ENCODE results near the gene RHOH. TPM values are rescaled to one million over a fixed set of nuclear protein-coding genes. Genes with fewer than 3 reads are reported as not detected.
"Not testable (repeated sequence)": the region's sequence is repeated elsewhere in the genome, so short reads cannot be mapped to it uniquely, and the experiment has no call there.

RHOH gene
- total RNA-seq, 1 donor from 2014 or later: 1.0 TPM

- Histone ChIP-seq H3K9me3 (ENCODE audit: control insufficient read depth in 3 of 3, low read length in 3 of 3) (no peaks in the 10 kb centered on the region), H3K27me3 (ENCODE audit: control insufficient read depth in 3 of 3, insufficient read depth in 3 of 3, low read length in 3 of 3) (peaks cover 0 to 5% (median 0%) of the 10 kb centered on the region in 3 donors)
These were observed 91.7 kb downstream of the RHOH start for GRCh38 chr4:40288566-40288965.

GRCh38 chr4:40289366-40290188 lies 92.7 kb downstream of the RHOH start:
- H3K9ac ChIP-seq (ENCODE audit: low read depth in 1 of 3, low read length in 3 of 3): no peak overlapping the region
- no peaks in the 10 kb centered on the region for H3K4me1 ChIP-seq (ENCODE audit: control insufficient read depth in 3 of 3, insufficient read depth in 3 of 3, low read length in 3 of 3)
- no peaks in the 10 kb centered on the region for H3K36me3 ChIP-seq (ENCODE audit: control insufficient read depth in 3 of 3, insufficient read depth in 3 of 3, low read length in 3 of 3)
- no peak overlapping the region for H3K4me3 ChIP-seq (ENCODE audit: low read length in 3 of 3)
- peaks cover 0 to 5% (median 0%) of the 10 kb centered on the region in 3 donors for H3K27me3 ChIP-seq (ENCODE audit: control insufficient read depth in 3 of 3, insufficient read depth in 3 of 3, low read length in 3 of 3)
- H3K27ac ChIP-seq (ENCODE audit: low read depth, low read length): no peak overlapping the region
- H3K9me3 ChIP-seq (ENCODE audit: control insufficient read depth in 3 of 3, low read length in 3 of 3): no peaks in the 10 kb centered on the region

More at GRCh38 chr4:40288566-40288965, 91.7 kb downstream of the RHOH start:
- Histone ChIP-seq H3K4me1 (ENCODE audit: control insufficient read depth in 3 of 3, insufficient read depth in 3 of 3, low read length in 3 of 3) (no peaks in the 10 kb centered on the region), H3K4me3 (ENCODE audit: low read length in 3 of 3) (no peak overlapping the region), H3K36me3 (ENCODE audit: control insufficient read depth in 3 of 3, insufficient read depth in 3 of 3, low read length in 3 of 3) (no peaks in the 10 kb centered on the region), H3K27ac (ENCODE audit: low read depth, low read length) (no peak overlapping the region), H3K9ac (ENCODE audit: low read depth in 1 of 3, low read length in 3 of 3) (no peak overlapping the region)

- not testable (repeated sequence) for H3K9me3 ChIP-seq (ENCODE audit: control insufficient read depth in 3 of 3, low read length in 3 of 3); H3K4me1 ChIP-seq (ENCODE audit: control insufficient read depth in 3 of 3, insufficient read depth in 3 of 3, low read length in 3 of 3); H3K27me3 ChIP-seq (ENCODE audit: control insufficient read depth in 3 of 3, insufficient read depth in 3 of 3, low read length in 3 of 3); H3K27ac ChIP-seq (ENCODE audit: low read depth, low read length); H3K36me3 ChIP-seq (ENCODE audit: control insufficient read depth in 3 of 3, insufficient read depth in 3 of 3, low read length in 3 of 3); H3K9ac ChIP-seq (ENCODE audit: low read depth in 1 of 3, low read length in 3 of 3); H3K4me3 ChIP-seq (ENCODE audit: low read length in 3 of 3)
These were observed 93.9 kb downstream of the RHOH start for GRCh38 chr4:40290611-40291186.

- H3K27me3 ChIP-seq (ENCODE audit: control insufficient read depth in 3 of 3, insufficient read depth in 3 of 3, low read length in 3 of 3): peaks cover 0 to 5% (median 0%) of the 10 kb centered on the region in 3 donors
- H3K4me3 ChIP-seq (ENCODE audit: low read length in 3 of 3): no peak overlapping the region
- H3K4me1 ChIP-seq (ENCODE audit: control insufficient read depth in 3 of 3, insufficient read depth in 3 of 3, low read length in 3 of 3): no peaks in the 10 kb centered on the region
These were observed 95.5 kb downstream of the RHOH start for GRCh38 chr4:40292313-40292759.

GRCh38 chr4:40294339-40294738 lies 97.5 kb downstream of the RHOH start:
- Histone ChIP-seq H3K4me3 (ENCODE audit: low read length in 3 of 3) (no peak overlapping the region), H3K9me3 (ENCODE audit: control insufficient read depth in 3 of 3, low read length in 3 of 3) (peaks cover 0 to 4% (median 0%) of the 10 kb centered on the region in 3 donors), H3K4me1 (ENCODE audit: control insufficient read depth in 3 of 3, insufficient read depth in 3 of 3, low read length in 3 of 3) (no peaks in the 10 kb centered on the region), H3K36me3 (ENCODE audit: control insufficient read depth in 3 of 3, insufficient read depth in 3 of 3, low read length in 3 of 3) (no peaks in the 10 kb centered on the region), H3K9ac (ENCODE audit: low read depth in 1 of 3, low read length in 3 of 3) (no peak overlapping the region), H3K27ac (ENCODE audit: low read depth, low read length) (no peak overlapping the region), H3K27me3 (ENCODE audit: control insufficient read depth in 3 of 3, insufficient read depth in 3 of 3, low read length in 3 of 3) (peaks cover 0 to 5% (median 0%) of the 10 kb centered on the region in 3 donors)

More at GRCh38 chr4:40292313-40292759, 95.5 kb downstream of the RHOH start:
- Histone ChIP-seq H3K27ac (ENCODE audit: low read depth, low read length) (no peak overlapping the region), H3K9ac (ENCODE audit: low read depth in 1 of 3, low read length in 3 of 3) (no peak overlapping the region), H3K9me3 (ENCODE audit: control insufficient read depth in 3 of 3, low read length in 3 of 3) (peaks cover 0 to 4% (median 0%) of the 10 kb centered on the region in 3 donors), H3K36me3 (ENCODE audit: control insufficient read depth in 3 of 3, insufficient read depth in 3 of 3, low read length in 3 of 3) (no peaks in the 10 kb centered on the region)

- not testable (repeated sequence) for H3K27me3 ChIP-seq (ENCODE audit: control insufficient read depth in 3 of 3, insufficient read depth in 3 of 3, low read length in 3 of 3); H3K36me3 ChIP-seq (ENCODE audit: control insufficient read depth in 3 of 3, insufficient read depth in 3 of 3, low read length in 3 of 3); H3K27ac ChIP-seq (ENCODE audit: low read depth, low read length); H3K9me3 ChIP-seq (ENCODE audit: control insufficient read depth in 3 of 3, low read length in 3 of 3); H3K9ac ChIP-seq (ENCODE audit: low read depth in 1 of 3, low read length in 3 of 3); H3K4me1 ChIP-seq (ENCODE audit: control insufficient read depth in 3 of 3, insufficient read depth in 3 of 3, low read length in 3 of 3); H3K4me3 ChIP-seq (ENCODE audit: low read length in 3 of 3)
These were observed 98.2 kb downstream of the RHOH start for GRCh38 chr4:40295030-40295429.

GRCh38 chr4:40295572-40295971 lies 98.7 kb downstream of the RHOH start:
- H3K36me3 ChIP-seq (ENCODE audit: control insufficient read depth in 3 of 3, insufficient read depth in 3 of 3, low read length in 3 of 3): no peaks in the 10 kb centered on the region

More at GRCh38 chr4:40295572-40295971, 98.7 kb downstream of the RHOH start:
- peaks cover 0 to 4% (median 0%) of the 10 kb centered on the region in 3 donors for H3K9me3 ChIP-seq (ENCODE audit: control insufficient read depth in 3 of 3, low read length in 3 of 3)
- peaks cover 0 to 5% (median 0%) of the 10 kb centered on the region in 3 donors for H3K27me3 ChIP-seq (ENCODE audit: control insufficient read depth in 3 of 3, insufficient read depth in 3 of 3, low read length in 3 of 3)
- H3K9ac ChIP-seq (ENCODE audit: low read depth in 1 of 3, low read length in 3 of 3): no peak overlapping the region
- no peak overlapping the region for H3K27ac ChIP-seq (ENCODE audit: low read depth, low read length)
- no peaks in the 10 kb centered on the region for H3K4me1 ChIP-seq (ENCODE audit: control insufficient read depth in 3 of 3, insufficient read depth in 3 of 3, low read length in 3 of 3)
- H3K4me3 ChIP-seq (ENCODE audit: low read length in 3 of 3): no peak overlapping the region

Other genes with a start within 250 kb of the RHOH start
- gene PDS5A, start 219.1 kb upstream of the RHOH start, total RNA-seq: 56.4 TPM
- 14.6 TPM for gene N4BP2, start 140.2 kb upstream of the RHOH start, total RNA-seq
- not detected for gene CHRNA9, start 138.3 kb downstream of the RHOH start, total RNA-seq

Measured in skeletal muscle tissue (tissue), 4 donors.